ENCODE measurements around the gene ZMYND15.
"Not testable (repeated sequence)": the region's sequence is repeated elsewhere in the genome, so short reads cannot be mapped to it uniquely, and the experiment has no call there.

The ZMYND15 gene

DNA sequence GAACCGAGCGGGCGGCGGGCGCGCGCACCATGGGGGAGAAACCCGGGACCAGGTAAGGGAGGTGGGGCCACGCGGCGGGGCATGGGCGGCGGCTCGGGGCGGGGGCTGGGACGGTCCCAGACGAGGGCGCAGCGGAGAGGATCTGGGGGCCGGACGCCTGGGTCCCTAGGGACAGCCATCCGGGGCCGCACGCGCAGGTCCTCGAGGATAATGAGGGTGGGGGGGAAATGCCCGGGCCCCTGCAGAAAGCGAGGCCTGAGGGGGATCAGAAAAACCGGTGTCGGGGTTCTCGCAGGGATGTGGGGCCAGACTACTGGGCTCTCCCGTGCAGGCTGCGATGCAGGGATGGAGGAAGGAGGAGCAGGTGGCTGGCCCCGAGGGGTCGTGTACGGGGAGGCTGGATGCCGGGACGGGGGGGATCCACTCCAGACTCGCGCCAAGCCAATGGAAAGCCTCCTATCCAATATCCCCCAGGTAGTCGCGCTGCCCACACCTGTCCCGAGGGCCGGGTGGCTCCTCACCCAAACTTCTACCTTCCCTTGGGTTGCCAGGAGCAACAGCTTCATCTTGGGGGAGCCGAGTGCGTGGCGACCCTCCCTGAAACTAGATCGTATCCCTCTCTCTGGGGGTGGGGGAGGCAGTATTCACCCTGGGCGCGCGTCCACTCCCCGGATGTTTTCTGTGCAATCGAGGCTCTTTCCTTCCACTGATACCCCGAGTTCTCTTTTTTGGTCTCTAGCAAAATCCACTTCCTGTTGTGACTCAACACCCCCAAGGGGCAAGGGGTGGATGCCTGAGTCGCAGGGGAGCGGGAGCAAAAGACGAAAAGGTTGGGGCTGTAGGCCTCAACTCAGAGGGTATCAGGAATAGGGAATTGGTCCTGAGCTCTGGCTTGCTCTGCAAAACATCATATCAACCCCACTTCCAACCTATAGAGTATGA, 28.7 kb upstream of the ZMYND15 start:
- peak overlapping the region; percentile 77 for H3K4me3 ChIP-seq (ENCODE audit: low read depth, low read length)
- DNase-seq (ENCODE audit: low read depth), result no peak
- TF ChIP-seq, protein P1, sequence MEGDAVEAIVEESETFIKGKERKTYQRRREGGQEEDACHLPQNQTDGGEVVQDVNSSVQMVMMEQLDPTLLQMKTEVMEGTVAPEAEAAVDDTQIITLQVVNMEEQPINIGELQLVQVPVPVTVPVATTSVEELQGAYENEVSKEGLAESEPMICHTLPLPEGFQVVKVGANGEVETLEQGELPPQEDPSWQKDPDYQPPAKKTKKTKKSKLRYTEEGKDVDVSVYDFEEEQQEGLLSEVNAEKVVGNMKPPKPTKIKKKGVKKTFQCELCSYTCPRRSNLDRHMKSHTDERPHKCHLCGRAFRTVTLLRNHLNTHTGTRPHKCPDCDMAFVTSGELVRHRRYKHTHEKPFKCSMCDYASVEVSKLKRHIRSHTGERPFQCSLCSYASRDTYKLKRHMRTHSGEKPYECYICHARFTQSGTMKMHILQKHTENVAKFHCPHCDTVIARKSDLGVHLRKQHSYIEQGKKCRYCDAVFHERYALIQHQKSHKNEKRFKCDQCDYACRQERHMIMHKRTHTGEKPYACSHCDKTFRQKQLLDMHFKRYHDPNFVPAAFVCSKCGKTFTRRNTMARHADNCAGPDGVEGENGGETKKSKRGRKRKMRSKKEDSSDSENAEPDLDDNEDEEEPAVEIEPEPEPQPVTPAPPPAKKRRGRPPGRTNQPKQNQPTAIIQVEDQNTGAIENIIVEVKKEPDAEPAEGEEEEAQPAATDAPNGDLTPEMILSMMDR (IDR thresholded peaks at IDR 0.05; ENCODE audit: low read depth, low read length, missing control alignments), result no peak

DNA sequence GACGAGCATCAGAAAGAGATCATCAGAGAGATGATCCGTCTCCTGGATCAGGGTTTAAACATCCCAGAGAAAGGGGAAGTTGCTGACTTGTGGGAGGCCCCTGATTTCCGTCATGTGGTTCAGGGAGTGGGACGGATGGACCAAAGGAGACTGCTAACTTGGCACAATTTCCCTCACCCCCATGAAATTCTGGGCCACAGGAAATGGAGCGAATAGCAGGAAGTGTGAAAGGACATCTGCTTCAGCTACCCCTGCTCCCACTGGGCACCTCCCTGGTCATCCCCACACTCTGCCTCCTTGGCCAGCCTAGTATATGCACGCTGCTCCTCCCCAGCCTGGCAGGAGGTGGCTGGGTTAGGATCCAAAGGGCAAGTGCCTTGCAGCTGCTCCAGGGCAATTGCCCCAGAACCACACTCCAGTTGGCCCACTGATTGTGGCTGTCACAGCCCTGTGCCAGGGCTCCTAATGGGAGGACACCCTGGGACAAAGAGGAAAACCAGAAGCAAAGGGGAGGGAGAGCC, 27.9 kb upstream of the ZMYND15 start:
- H3K4me3 ChIP-seq (ENCODE audit: low read depth, low read length), result peak overlapping the region; percentile 77
- no peak for DNase-seq (ENCODE audit: low read depth)
- TF ChIP-seq, protein P1 (IDR thresholded peaks at IDR 0.05; ENCODE audit: low read depth, low read length, missing control alignments), result no peak

DNA sequence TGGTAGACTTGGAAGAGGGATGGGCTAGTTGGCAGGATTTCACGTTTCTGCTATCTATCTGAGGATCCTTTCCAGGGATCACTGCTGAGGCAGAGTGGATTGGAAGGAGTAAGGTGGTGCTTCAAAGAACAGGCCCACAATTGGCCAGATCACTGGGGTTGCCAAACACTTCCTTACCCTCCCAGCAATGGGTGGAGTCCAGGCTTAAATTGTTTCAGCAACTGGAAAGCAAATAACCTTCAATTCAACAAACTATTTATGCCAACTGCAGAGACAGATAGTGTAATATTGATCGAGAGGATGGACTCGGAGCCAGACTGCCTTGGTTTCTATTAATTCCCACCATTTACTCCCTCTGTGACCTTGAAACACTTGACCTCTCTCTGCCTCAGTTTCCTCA, 27.1 kb upstream of the ZMYND15 start:
- DNase-seq (ENCODE audit: low read depth), result no peak
- TF ChIP-seq, protein P1 (IDR thresholded peaks at IDR 0.05; ENCODE audit: low read depth, low read length, missing control alignments), result no peak
- H3K4me3 ChIP-seq (ENCODE audit: low read depth, low read length), result no peak overlapping the region

DNA sequence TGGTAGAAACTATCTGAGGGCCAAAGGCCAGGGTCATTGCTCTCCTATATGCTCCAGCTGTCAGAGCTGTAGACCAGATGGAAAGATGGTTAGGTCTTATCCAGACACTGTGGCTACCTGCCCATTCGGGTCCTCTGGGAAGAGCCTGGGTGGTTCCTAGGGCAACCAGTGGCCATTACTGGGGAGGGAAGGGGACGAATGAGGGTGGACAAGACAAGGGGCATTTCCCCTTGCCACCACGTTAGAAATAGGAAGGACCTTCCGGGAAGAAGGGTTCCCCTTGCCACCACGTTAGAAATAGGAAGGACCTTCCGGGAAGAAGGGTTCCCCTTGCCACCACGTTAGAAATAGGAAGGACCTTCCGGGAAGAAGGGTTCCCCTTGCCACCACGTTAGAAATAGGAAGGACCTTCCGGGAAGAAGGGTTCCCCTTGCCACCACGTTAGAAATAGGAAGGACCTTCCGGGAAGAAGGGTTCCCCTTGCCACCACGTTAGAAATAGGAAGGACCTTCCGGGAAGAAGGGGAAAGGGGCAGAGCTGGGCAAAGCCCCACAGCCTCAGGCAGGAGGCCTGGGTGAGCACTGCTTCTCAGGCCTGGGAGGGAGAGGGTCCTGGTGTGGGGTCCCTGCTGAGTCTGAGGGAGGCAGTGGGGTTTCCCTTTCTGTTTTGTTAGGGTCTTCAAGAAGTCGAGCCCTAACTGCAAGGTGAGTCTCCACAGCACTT, 25.1 kb upstream of the ZMYND15 start:
- DNase-seq (ENCODE audit: low read depth); H3K4me3 ChIP-seq (ENCODE audit: low read depth, low read length): not testable (repeated sequence)

DNA sequence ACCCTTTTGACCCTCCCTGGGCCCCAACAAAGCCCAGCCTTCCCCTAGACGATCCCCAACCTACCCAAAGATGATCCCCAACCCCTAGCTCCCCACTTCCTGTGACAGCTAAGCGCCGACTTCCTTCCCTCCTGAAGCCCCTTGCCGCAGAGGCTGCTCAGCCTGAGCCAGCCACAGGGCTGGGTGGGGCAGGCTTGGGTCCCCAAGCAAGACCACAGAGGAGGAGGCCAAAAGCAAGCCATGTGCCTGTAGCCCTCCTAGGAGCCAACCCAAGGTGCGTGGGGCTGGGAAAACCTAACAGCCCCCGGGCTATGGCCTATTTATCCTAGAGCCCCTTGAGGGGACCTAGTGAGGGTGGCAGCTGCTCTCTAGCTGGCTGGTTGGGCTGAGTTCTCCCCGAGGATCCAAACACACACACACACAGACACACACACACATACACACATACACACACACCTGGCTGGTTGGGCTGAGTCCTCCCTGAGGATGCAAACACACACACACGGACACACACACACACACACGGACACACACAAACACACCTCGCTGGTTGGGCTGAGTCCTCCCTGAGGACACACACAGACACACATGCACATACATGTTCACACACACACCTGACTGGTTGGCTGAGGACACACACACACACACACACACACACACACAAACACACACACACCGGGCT, 24.4 kb upstream of the ZMYND15 start:
- no peak for DNase-seq (ENCODE audit: low read depth)
- TF ChIP-seq, protein P1 (IDR thresholded peaks at IDR 0.05; ENCODE audit: low read depth, low read length, missing control alignments), result no peak
- no peak overlapping the region for H3K4me3 ChIP-seq (ENCODE audit: low read depth, low read length)

DNA sequence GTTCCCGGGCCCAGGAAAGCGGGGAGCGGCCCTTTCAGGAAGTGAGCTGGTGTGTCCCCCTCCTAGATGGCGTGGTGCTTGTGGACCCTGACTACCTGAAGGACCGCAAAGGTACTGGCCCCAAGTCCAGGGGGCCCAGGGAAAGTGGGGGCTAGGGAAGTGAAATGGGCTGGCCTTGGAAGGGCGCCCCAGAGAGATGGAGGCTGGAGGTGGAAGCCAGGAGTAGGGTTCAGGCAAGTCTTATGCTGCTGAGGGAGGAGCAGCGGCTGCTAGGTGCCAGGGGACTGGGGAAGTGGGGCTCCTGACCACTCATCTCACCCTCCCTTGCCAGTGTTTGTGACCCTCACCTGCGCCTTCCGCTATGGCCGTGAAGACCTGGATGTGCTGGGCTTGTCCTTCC, 23.6 kb upstream of the ZMYND15 start:
- TF ChIP-seq, protein P1 (IDR thresholded peaks at IDR 0.05; ENCODE audit: low read depth, low read length, missing control alignments), result no peak
- DNase-seq (ENCODE audit: low read depth), result no peak
- no peak overlapping the region for H3K4me3 ChIP-seq (ENCODE audit: low read depth, low read length)

DNA sequence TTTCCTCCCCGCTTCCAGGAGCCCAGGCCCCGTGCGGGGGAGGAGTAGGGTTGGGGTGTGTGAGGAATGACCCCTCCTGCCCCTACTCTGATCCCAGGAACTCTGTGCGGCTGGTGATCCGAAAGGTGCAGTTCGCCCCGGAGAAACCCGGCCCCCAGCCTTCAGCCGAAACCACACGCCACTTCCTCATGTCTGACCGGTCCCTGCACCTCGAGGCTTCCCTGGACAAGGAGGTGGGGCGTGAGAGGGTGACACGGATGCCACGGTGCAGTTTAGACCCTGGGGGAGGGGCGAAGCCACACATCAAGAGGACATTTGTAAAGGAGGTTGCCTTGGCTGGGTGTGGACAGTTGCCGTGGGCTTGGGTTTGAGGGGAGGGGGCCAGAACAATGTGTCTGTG, 21.8 kb upstream of the ZMYND15 start:
- TF ChIP-seq, protein P1 (IDR thresholded peaks at IDR 0.05; ENCODE audit: low read depth, low read length, missing control alignments), result no peak
- DNase-seq (ENCODE audit: low read depth), result no peak
- H3K4me3 ChIP-seq (ENCODE audit: low read depth, low read length), result no peak overlapping the region

All from GM12864 (cell line).